GM18868 (cell line): ENCODE measurements around the gene LRCOL1.

Experiments
- ATAC-seq: cut with Tn5 transposase; IDR thresholded peaks from one replicate; pipeline ENCODE4 v1.9.1; 2021; ENCODE audit warnings: mild to moderate bottlenecking, moderate library complexity; ENCODE audit not compliant: unreplicated experiment

The LRCOL1 gene

GRCh38 chr12:132583736-132584135 lies 26.6 kb downstream of the LRCOL1 start:
- no peak for ATAC-seq

- no peak for ATAC-seq
These were observed 27.0 kb downstream of the LRCOL1 start for GRCh38 chr12:132583411-132583710.

GRCh38 chr12:132582582-132583410 lies 27.6 kb downstream of the LRCOL1 start:
- no peak for ATAC-seq

GRCh38 chr12:132582058-132582420 lies 28.3 kb downstream of the LRCOL1 start:
- no peak for ATAC-seq

GRCh38 chr12:132581348-132582057 lies 28.9 kb downstream of the LRCOL1 start:
- no peak for ATAC-seq

- ATAC-seq: no peak
These were observed 29.6 kb downstream of the LRCOL1 start for GRCh38 chr12:132580701-132581292.

- ATAC-seq: no peak
These were observed 30.6 kb downstream of the LRCOL1 start for GRCh38 chr12:132579744-132580143.

GRCh38 chr12:132578826-132579225 lies 31.6 kb downstream of the LRCOL1 start:
- no peak for ATAC-seq

- ATAC-seq: no peak
These were observed 32.3 kb downstream of the LRCOL1 start for GRCh38 chr12:132578118-132578517.

- ATAC-seq: no peak
These were observed 33.0 kb downstream of the LRCOL1 start for GRCh38 chr12:132577191-132577920.

GRCh38 chr12:132576701-132577100 lies 33.7 kb downstream of the LRCOL1 start:
- no peak for ATAC-seq

- no peak for ATAC-seq
These were observed 34.7 kb downstream of the LRCOL1 start for GRCh38 chr12:132575661-132576060.

GRCh38 chr12:132574271-132574996 lies 35.9 kb downstream of the LRCOL1 start:
- no peak for ATAC-seq

- ATAC-seq: no peak
These were observed 37.3 kb downstream of the LRCOL1 start for GRCh38 chr12:132572801-132573760.

GRCh38 chr12:132572106-132572505 lies 38.3 kb downstream of the LRCOL1 start:
- ATAC-seq: no peak

GRCh38 chr12:132571598-132571997 lies 38.8 kb downstream of the LRCOL1 start:
- no peak for ATAC-seq

- no peak for ATAC-seq
These were observed 39.3 kb downstream of the LRCOL1 start for GRCh38 chr12:132571051-132571450.

- ATAC-seq: no peak
These were observed 39.7 kb downstream of the LRCOL1 start for GRCh38 chr12:132570635-132571034.

- ATAC-seq: no peak
These were observed 40.4 kb downstream of the LRCOL1 start for GRCh38 chr12:132569856-132570480.
